NCI-H1092 (cell line): Measurements from ENCODE around the gene FBXO27.
"Not testable (repeated sequence)": the region's sequence is repeated elsewhere in the genome, so short reads cannot be mapped to it uniquely, and the experiment has no call there.

Experiments
- DNase-seq: peaks from one replicate; lab custom pipeline; 2025; lab: John Stamatoyannopoulos, UW

FBXO27 gene

GRCh38 chr19:39032063-39032918 lies at the start of gene FBXO27:
TSS of gene FBXO27 (minus strand) at chr19:39032549. CDS start at chr19:39032227, 322 bp downstream.
- no peak for DNase-seq

DNA sequence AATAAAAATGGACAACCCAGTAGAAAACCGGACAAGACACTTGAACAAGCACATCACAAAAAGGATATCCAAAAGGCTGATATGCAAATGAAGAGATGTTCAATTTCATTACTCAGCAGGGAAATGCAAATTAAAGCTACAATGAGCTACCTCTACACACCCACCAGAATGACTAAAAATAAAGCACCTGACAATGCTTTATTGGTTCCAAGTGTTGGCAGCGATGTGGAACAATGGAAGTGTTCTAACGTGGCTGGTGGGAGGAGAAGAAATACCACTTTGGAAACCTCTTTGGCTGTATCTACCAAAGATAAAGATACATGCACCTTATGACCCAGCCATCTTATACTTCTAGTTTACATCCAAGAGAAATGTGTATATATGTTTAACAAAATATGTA lies 48.1 kb upstream of the FBXO27 start:
- DNase-seq, result no peak

DNA sequence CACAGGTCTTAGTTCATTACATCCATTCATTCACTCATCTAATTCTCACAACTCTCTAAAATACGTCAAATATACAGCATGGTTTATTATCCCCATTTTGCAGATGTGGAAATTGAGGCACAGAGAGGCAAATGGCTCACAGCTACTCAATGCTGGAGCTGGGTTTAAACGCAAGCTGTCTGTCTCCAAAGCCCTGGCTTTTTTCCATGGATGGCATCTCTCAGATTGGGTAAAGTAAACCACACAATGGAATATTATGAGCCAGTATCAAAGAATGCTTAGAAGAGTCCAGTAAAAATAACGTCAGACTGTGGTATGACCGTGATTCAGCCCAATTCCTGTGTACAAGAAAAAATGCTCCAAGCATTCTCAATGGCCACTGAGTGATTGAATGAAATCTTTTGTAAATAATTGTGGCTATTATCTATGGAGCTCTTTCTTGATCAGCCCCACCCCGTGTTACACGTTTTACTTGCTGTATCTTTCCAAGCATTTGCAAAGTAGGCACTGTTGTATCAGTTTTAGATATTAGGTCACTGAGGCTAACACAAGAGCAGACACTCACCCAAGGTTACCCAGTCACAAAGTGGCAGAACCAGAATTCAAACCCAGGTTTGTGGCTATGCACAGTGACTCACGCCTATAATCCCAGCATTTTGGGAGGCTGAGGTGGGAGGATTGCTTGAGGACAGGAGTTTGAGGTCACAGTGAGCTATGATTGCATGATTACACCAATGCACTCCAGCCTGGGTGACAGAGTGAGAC lies 46.3 kb upstream of the FBXO27 start:
- DNase-seq, result no peak

DNA sequence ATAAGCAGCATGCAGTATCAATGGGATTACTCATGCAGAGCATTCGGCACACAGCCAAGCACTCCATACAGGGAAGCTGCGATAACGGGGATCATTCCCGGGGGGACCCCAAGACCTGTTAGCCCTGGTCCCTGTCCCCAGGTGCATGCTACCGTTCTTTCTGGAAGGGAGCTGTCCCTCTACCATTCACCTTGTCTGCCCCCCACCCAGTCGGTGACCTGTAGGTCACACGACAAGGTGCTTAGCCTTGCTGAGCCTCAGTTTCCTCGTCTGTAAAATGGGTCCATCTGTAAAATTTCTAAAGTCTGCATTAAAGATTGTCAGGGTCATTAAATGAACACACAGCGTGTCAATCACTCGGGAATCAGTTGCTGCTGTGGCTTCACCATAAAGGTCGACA lies 45.0 kb upstream of the FBXO27 start:
- no peak for DNase-seq

GRCh38 chr19:39074942-39075341 lies 42.6 kb upstream of the FBXO27 start:
- no peak for DNase-seq

DNA sequence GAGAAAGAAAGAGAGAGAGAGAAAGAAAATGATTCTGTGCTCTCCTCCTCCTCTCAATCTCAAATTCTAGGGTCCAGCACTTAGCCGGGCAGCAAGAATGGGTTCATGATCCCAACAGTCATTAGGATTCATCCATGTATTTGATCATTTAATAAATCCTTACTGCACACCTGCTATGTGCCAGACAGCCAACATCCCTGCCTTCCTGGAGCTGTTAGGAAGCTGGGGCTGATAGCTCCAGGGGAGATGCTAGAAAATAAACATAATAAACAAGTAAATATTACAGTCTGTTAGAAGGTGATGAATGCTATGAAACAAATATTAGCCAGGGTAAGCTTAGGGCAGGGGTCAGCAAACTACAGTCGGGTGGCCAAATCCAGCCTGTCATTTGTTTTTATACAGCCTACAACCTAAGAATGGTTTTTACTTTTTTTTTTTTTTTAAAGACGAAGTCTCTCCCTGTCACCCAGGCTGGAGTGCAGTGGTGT lies 41.9 kb upstream of the FBXO27 start:
- DNase-seq, result no peak

GRCh38 chr19:39070888-39071287 lies 38.5 kb upstream of the FBXO27 start:
- DNase-seq, result no peak

GRCh38 chr19:39068259-39068658 lies 35.9 kb upstream of the FBXO27 start:
- DNase-seq, result not testable (repeated sequence)

DNA sequence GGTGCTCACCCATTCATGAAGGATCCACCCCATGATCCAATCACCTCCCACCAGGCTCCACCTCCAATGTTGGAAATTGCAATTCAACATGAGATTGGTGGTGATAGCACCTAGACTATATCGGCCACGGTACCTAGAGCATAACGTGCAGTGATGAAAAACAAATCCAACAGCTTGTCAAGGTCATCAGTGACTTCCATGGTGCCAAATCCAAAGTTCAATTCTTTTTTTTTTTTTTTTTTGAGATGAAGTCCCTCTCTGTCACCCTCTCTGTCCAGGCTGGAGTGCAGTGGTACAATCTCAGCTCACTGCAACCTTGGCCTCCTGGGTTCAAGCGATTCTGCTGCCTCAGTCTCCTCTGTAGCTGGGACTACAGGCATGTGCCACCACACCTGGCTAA lies 34.8 kb upstream of the FBXO27 start:
- DNase-seq, result no peak

GRCh38 chr19:39065928-39066327 lies 33.6 kb upstream of the FBXO27 start:
- DNase-seq, result no peak

DNA sequence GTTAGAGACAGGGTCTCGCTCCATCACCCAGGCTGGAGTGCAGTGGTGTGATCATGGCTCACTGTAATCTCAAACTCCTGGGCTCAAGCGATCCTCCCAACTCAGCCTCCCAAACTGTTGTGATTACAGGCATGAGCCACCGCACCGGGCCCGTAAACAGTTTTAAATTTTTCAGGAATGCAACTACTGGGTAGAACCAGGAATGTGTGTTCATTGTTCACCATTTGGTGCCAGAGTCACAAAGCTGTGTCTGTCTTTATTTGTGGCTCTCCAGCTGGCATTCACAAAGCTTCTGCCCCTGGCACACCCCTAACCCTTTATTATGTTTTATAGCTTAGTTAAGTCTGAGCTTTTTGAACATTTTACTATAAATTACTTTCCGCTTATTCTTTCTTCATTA lies 32.1 kb upstream of the FBXO27 start:
- DNase-seq, result no peak

DNA sequence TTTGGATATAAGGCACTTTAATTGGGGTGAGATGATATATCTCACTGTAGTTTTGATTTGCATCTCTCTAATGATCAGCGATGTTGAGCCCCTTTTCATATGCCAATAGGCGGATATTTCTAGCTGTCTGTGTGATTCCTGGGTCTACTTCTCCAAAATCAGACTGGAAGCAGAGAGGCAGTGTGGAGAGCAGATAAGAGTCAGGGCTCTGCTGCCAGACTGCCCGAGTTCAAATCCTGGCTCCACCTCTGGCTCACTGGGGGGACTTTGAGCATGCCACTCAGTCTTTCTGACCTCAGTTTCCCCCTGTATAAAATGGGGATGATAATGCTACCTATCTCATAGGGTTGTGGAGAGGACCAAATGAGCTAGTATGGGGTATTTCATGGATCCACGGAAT lies 27.8 kb upstream of the FBXO27 start:
- DNase-seq, result no peak

DNA sequence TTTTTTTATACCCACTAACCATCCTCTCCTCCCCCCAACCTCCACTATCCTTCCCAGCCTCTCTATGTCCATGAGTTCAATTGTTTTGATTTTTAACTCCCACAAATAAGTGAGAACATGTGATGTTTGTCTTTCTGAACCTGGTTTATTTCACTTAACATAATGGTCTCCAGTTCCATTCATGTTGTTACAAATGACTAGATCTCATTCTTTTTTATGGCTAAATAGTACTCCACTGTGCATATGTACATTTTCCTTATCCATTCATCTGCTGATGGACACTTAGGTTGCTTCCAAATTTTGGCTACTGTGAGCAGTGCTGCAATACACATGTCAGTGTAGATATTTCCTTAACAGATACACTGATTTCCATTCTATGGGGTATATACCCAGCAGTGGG lies 27.0 kb upstream of the FBXO27 start:
- DNase-seq, result no peak

DNA sequence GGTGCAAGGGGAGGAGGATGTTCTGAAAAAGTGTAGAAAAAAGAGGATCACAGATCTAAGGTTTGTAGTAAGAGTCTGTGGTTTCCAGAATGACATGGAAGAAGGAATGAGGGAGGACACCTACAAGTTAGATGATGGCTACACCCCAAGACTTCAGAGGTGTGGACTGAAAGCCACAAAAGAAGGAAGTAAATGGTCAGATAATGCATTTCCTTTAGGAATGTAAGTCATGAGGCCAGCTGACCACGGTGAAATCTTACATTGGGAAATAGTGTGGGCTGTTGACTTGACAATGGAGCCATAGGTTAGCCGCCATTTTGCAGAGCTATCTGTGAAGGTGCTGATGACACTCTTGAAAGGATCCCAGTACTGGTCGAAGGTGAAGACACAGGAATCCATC lies 25.3 kb upstream of the FBXO27 start:
- DNase-seq, result no peak

DNA sequence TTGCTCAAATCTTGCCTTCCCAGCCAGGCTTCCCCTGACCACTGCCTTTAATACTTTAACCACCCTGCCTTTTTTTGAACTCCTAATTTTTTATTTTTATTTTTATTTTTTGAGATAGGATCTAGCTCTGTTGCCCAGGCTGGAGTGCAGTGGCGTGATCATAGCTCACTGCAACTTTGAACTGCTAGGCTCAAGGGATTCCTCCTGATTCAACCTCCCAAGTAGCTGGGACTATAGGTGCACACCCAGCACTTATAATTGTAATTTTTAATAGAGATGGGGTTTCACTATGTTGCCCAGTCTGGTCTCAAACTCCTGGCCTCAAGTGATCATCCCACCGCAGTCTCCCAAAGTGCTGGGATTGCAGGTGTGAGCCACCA lies 21.7 kb upstream of the FBXO27 start:
- DNase-seq, result no peak

DNA sequence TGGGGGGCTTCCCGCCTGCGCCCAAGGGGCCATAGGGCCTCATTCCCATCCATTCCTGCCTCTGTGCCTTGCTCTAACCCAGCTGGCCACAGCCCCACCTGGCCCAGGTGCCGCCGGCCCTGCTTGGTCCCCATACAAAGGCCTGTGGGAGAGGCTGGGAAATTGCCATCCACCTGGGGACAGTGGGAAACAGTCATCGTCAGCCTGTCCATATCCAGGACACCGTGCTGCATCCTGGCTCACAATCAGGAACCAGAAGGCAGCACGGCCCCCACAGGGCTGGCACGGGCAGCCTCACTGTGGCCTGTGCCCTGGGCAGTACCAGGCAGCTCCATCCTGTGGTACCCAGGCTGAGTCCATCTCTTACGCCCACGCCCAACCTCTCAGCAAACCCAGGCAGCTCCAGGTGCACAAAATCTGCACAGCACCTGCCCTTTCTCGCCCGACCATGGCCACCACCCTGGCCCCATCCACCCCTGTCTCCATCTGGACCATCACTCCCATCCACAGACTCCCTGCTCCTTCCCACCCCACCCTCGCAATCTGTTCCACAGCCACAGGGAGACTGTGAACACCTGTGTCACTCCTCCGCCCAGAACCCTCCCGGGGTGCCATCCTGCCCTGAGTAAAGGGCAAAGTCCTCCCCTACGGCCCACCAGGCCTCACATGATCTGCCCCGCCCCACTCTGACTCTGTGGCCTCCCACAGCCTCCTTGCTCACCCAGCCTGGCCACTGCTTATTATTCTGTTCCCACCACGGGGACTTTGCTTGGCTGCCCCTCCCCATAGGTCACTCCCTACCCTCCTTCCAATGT lies 21.1 kb upstream of the FBXO27 start:
- no peak for DNase-seq

DNA sequence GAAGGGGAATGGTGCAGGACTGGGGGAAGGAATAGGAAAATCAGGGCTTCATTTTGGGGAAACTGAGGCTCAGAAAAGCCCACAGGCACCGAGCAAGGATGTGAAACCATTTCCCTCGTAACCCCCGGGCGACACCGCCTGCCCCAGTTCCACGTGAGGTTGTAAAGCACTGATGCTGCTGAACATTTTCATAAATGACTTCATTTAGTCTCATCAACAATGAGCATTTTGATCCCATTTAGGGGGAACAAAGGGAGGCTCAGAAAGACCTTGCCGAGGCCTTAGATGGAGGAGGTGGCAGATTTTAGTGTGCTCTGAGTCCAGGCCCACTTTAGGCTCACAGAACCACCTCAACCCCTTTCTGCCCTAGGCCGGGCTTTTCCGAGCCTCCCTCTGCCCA lies 20.5 kb upstream of the FBXO27 start:
- DNase-seq, result no peak

DNA sequence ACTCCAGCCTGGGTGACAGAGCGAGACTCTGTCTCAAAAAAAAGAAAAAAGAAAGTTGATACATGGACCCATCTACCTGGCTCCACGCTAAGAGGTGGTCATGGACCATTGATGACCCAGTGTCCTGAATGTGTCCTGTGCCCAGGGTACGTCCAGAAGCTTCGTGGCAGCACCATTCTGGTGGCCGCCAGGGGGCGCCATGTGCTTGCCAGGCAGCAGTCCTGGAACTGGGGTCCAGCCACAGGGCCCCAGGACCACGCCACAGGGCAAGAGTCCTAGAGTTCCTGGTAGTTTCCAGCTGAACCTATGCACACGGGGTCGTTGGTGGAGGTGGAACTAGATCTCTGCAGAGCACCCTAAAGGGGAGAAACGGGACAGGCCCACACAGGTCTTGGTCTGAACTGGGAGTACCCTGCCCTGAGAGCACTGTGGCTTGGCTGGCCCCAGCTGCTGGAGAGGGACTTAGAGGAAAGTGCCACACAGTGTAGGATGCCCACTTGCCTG lies 19.9 kb upstream of the FBXO27 start:
- DNase-seq, result no peak

GRCh38 chr19:39047073-39047472 lies 14.7 kb upstream of the FBXO27 start:
- no peak for DNase-seq

DNA sequence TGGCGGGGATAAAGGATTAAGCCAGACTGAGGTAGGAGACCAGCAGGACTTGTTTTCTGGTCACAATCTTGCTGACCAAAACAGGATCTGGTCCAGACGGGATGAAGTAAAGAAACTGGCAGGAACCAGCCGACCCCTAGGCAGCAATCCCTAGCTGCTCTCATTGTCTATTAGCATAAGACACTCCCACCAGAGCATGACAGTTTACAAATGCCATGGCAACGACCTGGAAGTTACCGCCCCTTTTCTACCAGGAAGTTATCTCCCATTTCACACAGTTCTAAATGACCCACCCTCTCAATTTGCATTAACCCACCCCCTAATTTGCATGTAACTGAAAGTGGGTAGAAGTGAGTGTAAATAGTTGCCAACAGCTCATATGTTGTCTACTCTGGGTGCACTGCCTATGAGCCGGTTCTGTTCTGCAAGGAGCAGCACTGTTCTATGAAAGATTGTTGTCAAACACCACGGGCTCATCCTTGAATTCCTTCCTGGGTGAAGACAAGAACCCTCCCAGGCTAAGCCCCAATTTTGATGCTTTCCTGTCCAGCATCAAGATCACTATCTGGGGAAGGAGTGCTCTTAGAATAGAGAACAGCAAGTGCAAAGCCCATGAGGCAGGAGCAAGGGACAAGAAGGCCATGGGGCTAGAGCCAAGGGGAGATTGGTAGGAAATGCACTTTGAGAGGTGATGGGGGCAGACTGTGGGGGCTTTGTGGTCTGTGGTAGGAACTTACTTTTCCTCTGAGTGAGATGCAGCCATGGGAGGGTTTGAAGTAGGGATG lies 13.9 kb upstream of the FBXO27 start:
- no peak for DNase-seq

GRCh38 chr19:39045506-39045905 lies 13.2 kb upstream of the FBXO27 start:
- no peak for DNase-seq
